H1 (cell line): ENCODE measurements around the gene TMEM235.
A peak's percentile ranks its signal among the peaks of the same experiment; 100 is the strongest.

ENCODE experiments used
- CTCF ChIP-seq, 3 experiments: IDR thresholded peaks; 1 replicate in 2 of 3; 2 replicates in 1 of 3; pipeline versions ENCODE4 v1.5.1 to v1.6.1; 2011; ENCODE audit warnings: low read length in 3 of 3, mild to moderate bottlenecking in 3 of 3, inconsistent platforms in 2 of 3, low read depth in 1 of 3, moderate library complexity in 1 of 3; ENCODE audit not compliant: insufficient read depth in 1 of 3; ENCODE audit errors: control extremely low read depth in 1 of 3
- GABPA ChIP-seq: IDR thresholded peaks from 2 replicates; pipeline ENCODE4 v1.6.1; 2011; ENCODE audit warnings: mild to moderate bottlenecking, low read length, moderate library complexity, borderline replicate concordance; ENCODE audit not compliant: insufficient read depth
- POLR2A ChIP-seq, 2 experiments: IDR thresholded peaks; 1 replicate in 1 of 2; 2 replicates in 1 of 2; pipeline ENCODE4 v1.6.1; 2011; ENCODE audit warnings: low read depth in 2 of 2, low read length in 2 of 2, mild to moderate bottlenecking in 2 of 2; ENCODE audit errors: control extremely low read depth in 1 of 2
- POU5F1 ChIP-seq: IDR thresholded peaks from 2 replicates; pipeline ENCODE4 v1.6.1; 2011; ENCODE audit warnings: low read depth, mild to moderate bottlenecking, low read length, moderate library complexity
- SP2 ChIP-seq: IDR thresholded peaks from 2 replicates; pipeline ENCODE4 v1.6.1; 2012; ENCODE audit warnings: mild to moderate bottlenecking, low read length, inconsistent platforms
- TAF1 ChIP-seq: IDR thresholded peaks from 2 replicates; pipeline ENCODE4 v1.6.1; 2011; ENCODE audit warnings: mild to moderate bottlenecking, low read depth, low read length
- USF2 ChIP-seq: IDR thresholded peaks from 2 replicates; pipeline ENCODE4 v1.6.1; 2011; ENCODE audit warnings: low read length, improper control_type of control experiment

- TF ChIP-seq USF2 (peak; percentile 33; the same call in 1 of the 2 replicates), SP2 (no peak), CTCF (IDR thresholded peaks at IDR 0.05; ENCODE audit: control extremely low read depth in 1 of 3, insufficient read depth in 1 of 3, low read depth in 1 of 3, low read length in 3 of 3) (no peak), POLR2A (IDR thresholded peaks at IDR 0.05; ENCODE audit: control extremely low read depth in 1 of 2, low read depth in 2 of 2, low read length in 2 of 2) (peak in 1 of 2 experiments; percentile 53; a peak in 1 of 3 replicates), GABPA (no peak), TAF1 (no peak; the same call in 1 of the 2 replicates), POU5F1 (no peak)
These were observed 17.3 kb upstream of the TMEM235 start, which contains the start of gene BIRC5 for GRCh38 chr17:78214016-78214705.
